Lung microvascular endothelial cell (primary cell): ENCODE results near the gene SLAMF8. TPM values are rescaled to one million over a fixed set of nuclear protein-coding genes. Genes with fewer than 3 reads are reported as not detected.

Source experiments
- DNase-seq, 2 donors: peaks; one replicate each; pipeline versions ENCODE4 v3.0.0 to v3.0.0-alpha.2; 2010; ENCODE audit warnings: low read depth in 2 of 2
- total RNA-seq: library from RNA; depleted of rRNA; stranded (reverse); fragments of >200 nt; gene quantifications from 2 replicates; pipeline ENCODE4 v1.2.1, GENCODE V29; 2014

SLAMF8 gene
- total RNA-seq, 1 donor from 2014 or later = not detected

GRCh38 chr1:159817276-159818041 is 9.2 kb upstream of the SLAMF8 start:
- peak; percentile 48 to 69 for DNase-seq

- no peak for DNase-seq
Measured at GRCh38 chr1:159821171-159821867, 5.4 kb upstream of the SLAMF8 start.

GRCh38 chr1:159823406-159823805 is 3.3 kb upstream of the SLAMF8 start:
- no peak for DNase-seq

GRCh38 chr1:159825564-159825963 is 1.1 kb upstream of the SLAMF8 start:
- no peak for DNase-seq

GRCh38 chr1:159827102-159827490 is 423 bp downstream of the SLAMF8 start:
- DNase-seq = no peak

GRCh38 chr1:159827549-159827948 is 876 bp downstream of the SLAMF8 start:
- no peak for DNase-seq

GRCh38 chr1:159828176-159828575 is 1.5 kb downstream of the SLAMF8 start:
- no peak for DNase-seq

- no peak for DNase-seq
Measured at GRCh38 chr1:159828581-159829272, 2.1 kb downstream of the SLAMF8 start.

GRCh38 chr1:159829273-159829634 is 2.6 kb downstream of the SLAMF8 start:
- DNase-seq = peak; percentile 28 to 46

GRCh38 chr1:159829822-159830465 is 3.3 kb downstream of the SLAMF8 start:
- DNase-seq = peak in 1 of 2 donors; percentile 11

GRCh38 chr1:159830722-159831121 is 4.0 kb downstream of the SLAMF8 start:
- no peak for DNase-seq

GRCh38 chr1:159831412-159832141 is 4.9 kb downstream of the SLAMF8 start:
- DNase-seq = no peak

GRCh38 chr1:159832309-159832708 is 5.6 kb downstream of the SLAMF8 start:
- no peak for DNase-seq

GRCh38 chr1:159835356-159835755 is 8.7 kb downstream of the SLAMF8 start:
- DNase-seq = no peak

- DNase-seq = peak; percentile 5 to 17
Measured at GRCh38 chr1:159835862-159836525, 9.3 kb downstream of the SLAMF8 start.

GRCh38 chr1:159838715-159839114 is 12.0 kb downstream of the SLAMF8 start:
- no peak for DNase-seq

GRCh38 chr1:159839116-159839849 is 12.6 kb downstream of the SLAMF8 start:
- DNase-seq = no peak

- DNase-seq = no peak
Measured at GRCh38 chr1:159841749-159842148, 15.1 kb downstream of the SLAMF8 start.

- no peak for DNase-seq
Measured at GRCh38 chr1:159843459-159843858, 16.8 kb downstream of the SLAMF8 start.
